GM12865 (cell line): ENCODE data around the gene PDCD11.
A peak's percentile ranks its signal among the peaks of the same experiment; 100 is the strongest.

Source experiments
- DNase-seq: peaks from one replicate; pipeline ENCODE4 v3.0.0; 2010; ENCODE audit warnings: low read depth
- H3K4me3 ChIP-seq: 2 replicates; pipeline ENCODE4 v1.5.1; 2011; ENCODE audit warnings: mild to moderate bottlenecking, low read depth, low read length, control low read depth
- CTCF ChIP-seq: IDR thresholded peaks from 2 replicates; pipeline ENCODE4 v1.5.1; 2011; ENCODE audit warnings: low read length, control low read depth, low read depth, inconsistent platforms; ENCODE audit not compliant: insufficient read depth; ENCODE audit errors: missing control alignments

Gene PDCD11

GRCh38 chr10:103487410-103487708 lies 90.9 kb downstream of the PDCD11 start:
- no peak for DNase-seq
- H3K4me3 ChIP-seq, result no peak overlapping the region
- no peak for TF ChIP-seq CTCF

- no peak for TF ChIP-seq CTCF
- DNase-seq, result no peak
- no peak overlapping the region for H3K4me3 ChIP-seq
Observed at GRCh38 chr10:103490986-103491314, 94.5 kb downstream of the PDCD11 start.

- H3K4me3 ChIP-seq, result no peak overlapping the region
- no peak for DNase-seq
- no peak for TF ChIP-seq CTCF
Observed at GRCh38 chr10:103491729-103492364, 95.4 kb downstream of the PDCD11 start.

- no peak overlapping the region for H3K4me3 ChIP-seq
- no peak for TF ChIP-seq CTCF
- no peak for DNase-seq
Observed at GRCh38 chr10:103492655-103493261, 96.3 kb downstream of the PDCD11 start.

GRCh38 chr10:103493362-103493915 lies 97.0 kb downstream of the PDCD11 start, which contains the start of gene NEURL1:
TSS of gene NEURL1 (plus strand) at chr10:103493705. CDS start at chr10:103494388, 683 bp downstream.
- peak; percentile 27 for DNase-seq
- no peak for TF ChIP-seq CTCF
- H3K4me3 ChIP-seq, result peak within 1 kb of the TSS; percentile 47

- H3K4me3 ChIP-seq, result peak overlapping the region; percentile 42
- no peak for DNase-seq
- no peak for TF ChIP-seq CTCF
Observed at GRCh38 chr10:103493916-103494877, 97.8 kb downstream of the PDCD11 start.
